ENCODE results near the gene COPG2. TPM values are rescaled to one million over a fixed set of nuclear protein-coding genes. Genes with fewer than 3 reads are reported as not detected.

The COPG2 gene
- total RNA-seq, 1 experiment from 2014 or later = 77.7 TPM

GRCh38 chr7:130628901-130629300 lies 39.6 kb downstream of the COPG2 start:
- Histone ChIP-seq H3K14ac (ENCODE audit: insufficient read depth, low read length) (no peak overlapping the region), H3K4me1 (ENCODE audit: insufficient read depth, low read length) (no peaks in the 10 kb centered on the region), H3K23me2 (ENCODE audit: insufficient read length, low read depth, low read length, poor library complexity, severe bottlenecking) (no peaks in the 10 kb centered on the region), H2BK120ac (ENCODE audit: low read depth, low read length, poor library complexity, severe bottlenecking) (no peak overlapping the region), H4K91ac (ENCODE audit: insufficient read length, low read depth, low read length) (no peak overlapping the region), H4K8ac (replicated peaks; ENCODE audit: insufficient read length, low read depth, low read length) (no peak overlapping the region), H3K9me3 (ENCODE audit: control insufficient read depth, low read depth, low read length) (no peaks in the 10 kb centered on the region), H3K23ac (ENCODE audit: insufficient read length, low read depth, low read length) (no peak overlapping the region), H3K79me1 (ENCODE audit: insufficient read depth, low read depth, low read length, poor library complexity, severe bottlenecking) (no peaks in the 10 kb centered on the region), H2BK12ac (ENCODE audit: insufficient read length, low read depth, low read length) (no peak overlapping the region), H3K79me2 (ENCODE audit: insufficient read depth, low read length) (no peaks in the 10 kb centered on the region), H3K9ac (ENCODE audit: extremely low read depth, insufficient read length, low read length) (no peak overlapping the region), H2BK15ac (ENCODE audit: low read depth, low read length) (no peak overlapping the region), H2AFZ (ENCODE audit: low read length) (no peak overlapping the region), H4K5ac (ENCODE audit: insufficient read length, low read depth, low read length) (no peak overlapping the region), H3K4me2 (ENCODE audit: insufficient read depth, insufficient read length, low read length) (no peak overlapping the region), H3K4ac (ENCODE audit: low read depth, low read length) (no peak overlapping the region), H3K27me3 (ENCODE audit: insufficient read depth, low read length) (no peaks in the 10 kb centered on the region), H3T11ph (ENCODE audit: low read length) (no peak overlapping the region), H3K56ac (ENCODE audit: insufficient read length, low read depth, low read length) (no peak overlapping the region), H3K27ac (ENCODE audit: insufficient read length, low read depth, low read length) (no peak overlapping the region), H2AK5ac (ENCODE audit: insufficient read length, low read length) (no peak overlapping the region), H2BK20ac (ENCODE audit: low read depth, low read length, poor library complexity, severe bottlenecking) (no peak overlapping the region), H4K20me1 (ENCODE audit: control insufficient read depth, insufficient read depth, insufficient read length) (no peaks in the 10 kb centered on the region), H3K18ac (ENCODE audit: insufficient read length, low read depth, low read length) (no peak overlapping the region), H2BK5ac (ENCODE audit: insufficient read length, low read length) (no peak overlapping the region)
- Mint-ChIP-seq H3K4me3 (no peak overlapping the region), H3K36me3 (ENCODE audit: insufficient read depth in 1 of 3, low read depth in 3 of 3) (peaks cover 17 to 52% (median 25%) of the 10 kb centered on the region in 3 experiments), H3K27ac (no peak overlapping the region), H3K4me1 (no peaks in the 10 kb centered on the region), H3K9me3 (peaks cover 28 to 35% of the 10 kb centered on the region in 2 experiments), H3K27me3 (ENCODE audit: low read depth) (no peaks in the 10 kb centered on the region)
- no peak for TF ChIP-seq CTCF (conservative IDR thresholded peaks at IDR 0.05)
- no peak for DNase-seq
- no CpG with 5 or more reads among the region's 1 CpG for WGBS (ENCODE audit: extremely low coverage, insufficient read length, low lambda C conversion rate)
